Measurements from ENCODE around the gene CAMK2G. TPM values are rescaled to one million over a fixed set of nuclear protein-coding genes. Genes with fewer than 3 reads are reported as not detected.

The CAMK2G gene
- total RNA-seq, 1 donor = 49.3 TPM

GRCh38 chr10:73816917-73817729 lies 57.2 kb downstream of the CAMK2G start:
- no peak for DNase-seq (ENCODE audit: low read depth in 2 of 3, low spot score in 2 of 3)

- no peak for DNase-seq (ENCODE audit: low read depth in 2 of 3, low spot score in 2 of 3)
Observed at GRCh38 chr10:73815719-73816030, 58.7 kb downstream of the CAMK2G start.

GRCh38 chr10:73814896-73815718 lies 59.2 kb downstream of the CAMK2G start:
- peak in 1 of 3 donors; percentile 26 for DNase-seq (ENCODE audit: low read depth in 2 of 3, low spot score in 2 of 3)

- DNase-seq (ENCODE audit: low read depth in 2 of 3, low spot score in 2 of 3) = no peak
Observed at GRCh38 chr10:73814276-73814895, 60.0 kb downstream of the CAMK2G start.

- DNase-seq (ENCODE audit: low read depth in 2 of 3, low spot score in 2 of 3) = no peak
Observed at GRCh38 chr10:73813333-73813732, 61.0 kb downstream of the CAMK2G start.

GRCh38 chr10:73812657-73813056 lies 61.7 kb downstream of the CAMK2G start:
- no peak for DNase-seq (ENCODE audit: low read depth in 2 of 3, low spot score in 2 of 3)

- peak; percentile 25 to 51 (median 40) for DNase-seq (ENCODE audit: low read depth in 2 of 3, low spot score in 2 of 3)
Observed at GRCh38 chr10:73810735-73811465, 63.5 kb downstream of the CAMK2G start.

- no peak for DNase-seq (ENCODE audit: low read depth in 2 of 3, low spot score in 2 of 3)
Observed at GRCh38 chr10:73810358-73810734, 64.0 kb downstream of the CAMK2G start.

GRCh38 chr10:73809061-73809818 lies 65.1 kb downstream of the CAMK2G start:
- no peak for DNase-seq (ENCODE audit: low read depth in 2 of 3, low spot score in 2 of 3)

GRCh38 chr10:73808021-73808815 lies 66.1 kb downstream of the CAMK2G start:
- DNase-seq (ENCODE audit: low read depth in 2 of 3, low spot score in 2 of 3) = no peak

GRCh38 chr10:73807471-73807870 lies 66.9 kb downstream of the CAMK2G start:
- no peak for DNase-seq (ENCODE audit: low read depth in 2 of 3, low spot score in 2 of 3)

GRCh38 chr10:73806176-73806950 lies 68.0 kb downstream of the CAMK2G start:
- no peak for DNase-seq (ENCODE audit: low read depth in 2 of 3, low spot score in 2 of 3)

GRCh38 chr10:73803680-73804286 lies 70.6 kb downstream of the CAMK2G start:
- no peak for DNase-seq (ENCODE audit: low read depth in 2 of 3, low spot score in 2 of 3)

- DNase-seq (ENCODE audit: low read depth in 2 of 3, low spot score in 2 of 3) = no peak
Observed at GRCh38 chr10:73802276-73802991, 71.9 kb downstream of the CAMK2G start.

GRCh38 chr10:73801253-73801590 lies 73.1 kb downstream of the CAMK2G start:
- DNase-seq (ENCODE audit: low read depth in 2 of 3, low spot score in 2 of 3) = no peak

GRCh38 chr10:73800560-73801252 lies 73.6 kb downstream of the CAMK2G start:
- no peak for DNase-seq (ENCODE audit: low read depth in 2 of 3, low spot score in 2 of 3)

Measured in hematopoietic multipotent progenitor cell (in vitro differentiated cells).